GM18519 (cell line): Measurements from ENCODE around the gene RAB12.
"Not testable (repeated sequence)": the region's sequence is repeated elsewhere in the genome, so short reads cannot be mapped to it uniquely, and the experiment has no call there.

ENCODE experiments used
- ATAC-seq: cut with Tn5 transposase; IDR thresholded peaks from one replicate; pipeline ENCODE4 v1.9.1; 2021; ENCODE audit warnings: mild to moderate bottlenecking, moderate library complexity; ENCODE audit not compliant: unreplicated experiment, low FRiP score

RAB12 gene

GRCh38 chr18:8639762-8640161 is 30.5 kb downstream of the RAB12 start:
- ATAC-seq: no peak

GRCh38 chr18:8643326-8643878 is 34.2 kb downstream of the RAB12 start:
- ATAC-seq: no peak

GRCh38 chr18:8647359-8647758 is 38.1 kb downstream of the RAB12 start:
- not testable (repeated sequence) for ATAC-seq

GRCh38 chr18:8651478-8652261 is 42.4 kb downstream of the RAB12 start:
- not testable (repeated sequence) for ATAC-seq

GRCh38 chr18:8654503-8655451 is 45.5 kb downstream of the RAB12 start:
- ATAC-seq: no peak

GRCh38 chr18:8656232-8656631 is 47.0 kb downstream of the RAB12 start:
- ATAC-seq: no peak

GRCh38 chr18:8657050-8657820 is 48.0 kb downstream of the RAB12 start:
- no peak for ATAC-seq

- ATAC-seq: no peak
Measured at GRCh38 chr18:8657873-8658470, 48.7 kb downstream of the RAB12 start.

GRCh38 chr18:8658858-8659485 is 49.7 kb downstream of the RAB12 start:
- no peak for ATAC-seq

- ATAC-seq: no peak
Measured at GRCh38 chr18:8659609-8660242, 50.5 kb downstream of the RAB12 start.

GRCh38 chr18:8660316-8660715 is 51.1 kb downstream of the RAB12 start:
- no peak for ATAC-seq

GRCh38 chr18:8661754-8662559 is 52.7 kb downstream of the RAB12 start:
- no peak for ATAC-seq

GRCh38 chr18:8662560-8663255 is 53.5 kb downstream of the RAB12 start:
- no peak for ATAC-seq

- ATAC-seq: no peak
Measured at GRCh38 chr18:8667846-8668245, 58.6 kb downstream of the RAB12 start.

- no peak for ATAC-seq
Measured at GRCh38 chr18:8668381-8668780, 59.1 kb downstream of the RAB12 start.

- no peak for ATAC-seq
Measured at GRCh38 chr18:8669571-8669970, 60.3 kb downstream of the RAB12 start.
